Ramos (cell line): ENCODE results near the gene DDX56.

Experiments
- in situ Hi-C: fragments of 300-500 bp; cut with MboI; formaldehyde crosslinking; loops from one replicate; pipeline ENCODE4 v1.14.3; 2022; ENCODE audit warnings: low sequenced_read_pairs; ENCODE audit not compliant: unreplicated experiment

The DDX56 gene

DNA sequence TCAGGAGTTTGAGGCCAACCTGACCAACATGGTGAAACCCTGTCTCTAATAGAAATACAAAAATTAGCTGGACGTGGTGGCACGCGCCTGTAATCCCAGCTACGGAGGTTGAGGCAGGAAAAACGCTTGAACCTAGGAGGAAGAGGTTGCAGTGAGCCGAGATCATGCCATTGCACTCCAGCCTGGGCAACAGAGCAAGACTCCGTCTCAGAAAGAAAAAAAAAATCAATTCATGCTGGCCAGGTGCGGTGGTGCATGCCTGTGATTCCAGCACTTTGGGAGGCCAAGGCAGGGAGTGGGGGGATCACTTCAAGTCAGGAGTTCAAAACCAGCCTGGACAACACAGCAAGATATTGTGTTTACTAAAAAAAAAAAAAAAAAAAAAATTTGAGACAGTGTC lies 23.5 kb upstream of the DDX56 start:
- in situ Hi-C loops = loop anchor here (10.0 kb wide), 1 partner anchor 538 kb away; no protein-coding TSS in a partner anchor

GRCh38 chr7:44595934-44596635 lies 22.4 kb upstream of the DDX56 start:
- in situ Hi-C loops = loop anchor here (10.0 kb wide), 1 partner anchor 539 kb away; no protein-coding TSS in a partner anchor

DNA sequence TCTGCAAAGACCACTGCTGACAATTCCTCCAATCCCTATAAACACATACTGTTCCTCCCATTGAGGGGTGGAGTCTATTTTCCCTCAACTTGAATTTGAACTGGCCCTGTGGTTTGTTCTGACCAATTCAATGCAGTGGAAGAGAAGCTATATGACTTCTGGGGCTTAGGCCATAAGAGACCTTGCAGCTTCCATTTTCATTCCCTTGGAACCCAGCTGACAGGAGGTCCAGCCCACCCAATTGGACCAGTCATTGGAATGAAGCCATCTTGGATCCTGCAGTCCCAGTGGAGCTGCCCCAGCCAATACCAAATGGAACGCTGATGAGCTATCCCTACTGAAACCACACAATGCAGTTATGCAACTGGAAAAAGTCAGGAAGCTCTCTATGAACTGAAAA lies 17.2 kb upstream of the DDX56 start:
- in situ Hi-C loops = loop anchor here (10.0 kb wide), 1 partner anchor 544 kb away; no protein-coding TSS in a partner anchor

DNA sequence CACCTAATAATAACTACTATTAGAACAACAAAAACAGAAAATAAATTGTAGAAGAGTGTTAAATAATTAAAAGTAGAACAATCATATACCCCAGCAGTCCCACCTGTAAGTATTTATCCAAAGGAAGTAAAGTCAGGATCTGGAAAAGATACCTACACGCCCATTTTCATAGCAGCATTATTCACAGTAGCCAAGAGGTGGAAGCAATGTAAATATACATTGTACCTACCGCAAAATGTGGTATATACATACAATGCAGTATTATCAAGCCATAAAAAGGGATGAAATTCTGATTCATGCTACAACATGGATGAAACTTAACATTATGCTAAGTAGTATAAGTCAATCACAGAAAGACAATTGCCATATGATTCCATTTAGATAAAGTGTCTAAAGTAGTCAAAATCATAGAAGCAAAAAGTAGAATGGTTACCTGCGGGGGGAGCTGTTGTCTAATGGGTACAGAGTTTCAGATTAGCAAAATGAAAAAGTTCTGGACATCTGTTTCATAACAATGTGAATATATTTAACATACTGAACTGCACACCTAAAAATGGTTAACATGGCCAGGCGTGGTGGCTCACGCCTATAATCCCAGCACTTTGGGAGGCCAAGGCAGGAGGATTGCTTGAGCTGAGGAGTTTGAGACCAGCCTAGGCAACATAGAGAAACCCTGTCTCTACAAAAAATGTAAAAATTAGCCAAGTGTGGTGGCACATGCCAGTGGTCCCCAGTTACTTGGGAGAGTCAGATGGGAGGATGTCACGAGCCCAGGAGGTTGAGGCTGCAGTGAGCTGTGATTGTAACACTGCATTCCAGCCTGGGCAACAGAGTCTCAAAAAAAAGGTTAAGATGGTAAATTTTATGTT lies 14.4 kb upstream of the DDX56 start:
- in situ Hi-C loops = loop anchor here (5.0 to 10.0 kb wide), 2 partner anchors 259 to 337 kb away; partner anchors contain the start of gene H2AZ2

DNA sequence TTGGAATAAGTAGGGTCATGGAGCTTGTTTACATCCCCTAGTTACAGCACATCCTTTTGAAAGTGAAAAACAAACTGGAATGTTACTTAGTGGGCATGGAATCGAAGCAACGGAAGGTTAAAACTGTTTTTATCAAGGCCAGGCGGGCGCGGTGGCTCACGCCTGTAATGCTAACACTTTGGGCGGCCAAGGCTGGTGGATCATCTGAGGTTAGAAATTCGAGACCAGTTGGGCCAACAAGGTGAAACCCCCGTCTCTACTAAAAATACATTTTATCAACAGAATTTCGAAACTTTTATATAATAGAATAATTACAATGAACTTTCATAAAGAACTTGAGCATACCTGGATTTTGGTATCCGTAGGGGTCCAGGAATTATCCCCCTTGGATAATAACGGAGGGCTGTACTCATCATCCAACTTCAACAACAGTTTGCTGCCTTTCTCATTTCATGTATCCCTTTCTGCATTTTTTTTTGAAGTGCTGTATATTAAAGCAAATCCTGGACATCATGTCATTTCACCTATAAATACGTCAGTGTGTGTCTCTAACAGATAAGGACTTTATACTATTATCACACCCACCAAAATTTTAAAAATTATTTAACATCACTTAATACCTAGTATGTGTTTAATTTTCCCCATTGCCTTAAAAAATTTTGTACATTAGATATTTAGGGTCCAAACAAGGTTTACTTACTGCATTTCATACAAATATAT lies 9.6 kb upstream of the DDX56 start:
- in situ Hi-C loops = loop anchor here (10.0 kb wide), 1 partner anchor 341 kb away; no protein-coding TSS in a partner anchor

- in situ Hi-C loops = loop anchor here (10.0 kb wide), 1 partner anchor 343 kb away; no protein-coding TSS in a partner anchor
These were observed 8.3 kb upstream of the DDX56 start, which contains the start of gene TMED4 for GRCh38 chr7:44581879-44582603. TMED4 (minus strand) TSS chr7:44582231; CDS start chr7:44582206, 25 bp downstream.

DNA sequence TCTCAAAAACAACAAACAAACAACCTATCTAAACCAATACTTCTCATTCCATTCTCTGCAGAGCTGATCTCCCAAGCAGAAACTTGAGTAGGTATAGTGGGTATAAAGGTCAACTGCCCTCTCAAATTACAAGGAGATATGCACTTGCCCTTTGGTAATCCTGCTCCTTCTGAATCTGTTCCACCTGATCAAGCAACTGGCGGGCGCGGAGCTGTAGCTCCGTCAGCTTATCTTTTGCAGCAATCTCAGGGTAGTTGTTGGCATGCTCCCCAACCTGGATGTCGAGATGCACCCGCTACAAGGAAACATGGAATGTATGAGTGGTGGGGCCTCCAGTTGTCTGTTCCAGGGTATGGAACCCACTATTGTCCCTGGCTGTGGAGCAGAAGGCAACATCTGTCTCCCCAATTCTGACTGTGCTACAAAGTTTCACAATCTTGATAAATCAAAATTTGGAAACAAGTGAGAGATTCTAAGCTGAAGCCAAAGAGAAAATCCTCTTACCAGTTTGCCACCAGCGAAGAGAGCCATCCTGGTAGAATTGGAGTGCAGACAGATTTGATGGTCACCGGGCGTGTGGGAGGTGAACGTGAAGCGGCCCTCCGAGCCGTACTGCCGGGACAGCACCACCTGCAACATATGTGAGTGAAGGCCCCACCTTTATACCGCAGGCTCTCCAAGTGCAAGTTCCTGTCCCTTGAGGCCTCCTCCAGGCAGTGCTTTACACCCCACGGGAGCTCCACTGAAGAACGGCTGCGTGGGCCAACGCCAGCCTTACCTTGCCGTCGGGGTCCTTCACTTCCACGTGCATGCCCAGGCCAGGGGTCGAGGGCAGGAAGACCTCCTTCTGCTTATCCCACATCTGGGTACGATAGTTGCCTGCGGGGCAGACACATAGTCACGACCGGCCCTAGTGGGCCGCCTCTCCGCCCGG lies 7.5 kb upstream of the DDX56 start:
- in situ Hi-C loops = loop anchor here (10.0 kb wide), 1 partner anchor 344 kb away; no protein-coding TSS in a partner anchor

GRCh38 chr7:44576228-44576627 lies 2.5 kb upstream of the DDX56 start:
- in situ Hi-C loops = no loop called here

GRCh38 chr7:44575054-44575453 lies 1.3 kb upstream of the DDX56 start:
- in situ Hi-C loops = no loop called here

DNA sequence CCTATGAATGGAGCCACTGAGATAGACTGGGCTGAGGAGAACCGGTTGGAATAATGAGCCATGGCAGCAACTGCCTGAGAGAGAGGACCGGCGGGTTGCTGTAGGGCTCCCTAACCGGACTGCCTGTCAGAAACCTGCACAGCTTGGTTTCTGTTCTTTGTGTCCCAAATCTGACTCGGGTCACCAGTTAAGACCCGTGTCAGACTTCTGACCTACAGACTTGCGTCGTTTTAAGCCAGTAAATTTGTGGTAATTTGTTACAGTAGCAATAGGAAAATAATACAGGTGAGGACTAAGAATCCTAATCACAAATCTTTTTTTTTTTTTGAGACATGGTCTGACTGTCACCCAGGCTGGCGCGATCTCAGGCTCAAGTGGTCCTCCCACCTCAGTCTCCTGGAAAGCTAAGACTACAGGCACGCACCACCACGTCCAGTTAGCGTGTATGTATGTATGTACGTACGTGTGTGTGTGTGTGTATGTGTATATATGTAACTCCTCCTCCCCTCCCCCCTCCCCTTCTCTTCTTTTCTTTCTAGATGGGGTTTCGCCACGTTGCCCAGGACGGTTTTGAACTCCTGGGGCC lies 672 bp upstream of the DDX56 start:
- in situ Hi-C loops = no loop called here

- in situ Hi-C loops = no loop called here
These were observed 937 bp downstream of the DDX56 start for GRCh38 chr7:44572771-44573170.

DNA sequence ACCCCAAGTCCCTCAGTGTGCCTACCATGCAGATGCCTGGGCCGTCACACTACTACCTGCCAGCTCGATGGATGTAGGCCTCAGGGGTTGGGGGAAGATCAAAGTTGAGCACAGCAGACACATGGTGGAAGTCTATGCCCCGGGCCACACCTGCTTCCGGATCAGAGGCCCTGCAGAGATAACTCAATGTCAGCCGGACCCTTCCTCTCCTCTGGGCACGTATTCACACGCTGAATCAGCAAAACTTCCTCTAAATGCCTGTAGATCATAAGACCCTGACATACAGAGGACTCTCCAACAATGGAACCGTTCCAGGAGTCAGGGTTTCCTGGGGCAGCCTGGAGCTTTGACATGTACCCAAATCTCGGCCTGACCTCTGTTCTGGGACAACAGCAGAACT lies 3.7 kb downstream of the DDX56 start:
- in situ Hi-C loops = no loop called here

DNA sequence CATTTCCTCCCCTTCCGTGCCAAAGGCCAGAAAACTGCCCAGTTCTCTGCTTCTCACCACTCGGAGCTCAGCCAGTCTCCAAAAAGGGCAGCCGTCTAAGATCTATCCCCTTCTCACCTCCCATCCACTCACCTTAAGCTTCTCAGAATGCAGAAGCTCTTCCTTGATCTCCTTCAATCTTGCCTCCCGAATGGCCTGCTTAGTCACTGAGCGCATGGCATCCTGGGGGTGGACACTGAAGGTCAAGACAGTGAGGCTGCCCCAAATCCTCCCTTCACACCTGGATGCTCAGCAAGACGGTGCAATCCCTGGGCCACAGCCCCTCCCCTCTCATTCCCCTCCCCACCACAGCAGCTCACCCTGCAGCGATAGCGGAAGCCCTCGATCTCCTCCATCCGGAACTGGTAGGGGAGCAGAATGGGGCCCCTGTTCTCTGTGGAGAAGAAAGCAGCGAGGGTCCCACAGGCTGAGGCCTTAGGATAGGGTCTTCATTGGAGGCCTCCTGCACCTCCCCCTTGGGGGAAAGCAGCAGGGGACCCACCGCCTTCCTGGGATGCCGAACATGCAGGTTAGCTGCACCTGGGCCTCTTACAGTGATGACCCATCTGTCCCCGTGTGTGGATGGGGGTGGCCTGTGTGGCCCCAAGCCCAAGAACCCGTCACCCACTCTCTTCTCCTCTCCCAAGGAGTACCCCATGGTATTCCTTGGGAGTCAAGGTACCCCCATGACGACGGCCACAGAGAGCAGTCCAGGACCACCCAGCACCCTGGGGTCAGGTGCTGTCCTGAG lies 4.7 kb downstream of the DDX56 start:
- in situ Hi-C loops = no loop called here

- in situ Hi-C loops = no loop called here
These were observed 5.8 kb downstream of the DDX56 start for GRCh38 chr7:44567884-44568283.

- in situ Hi-C loops = no loop called here
These were observed 7.0 kb downstream of the DDX56 start for GRCh38 chr7:44566680-44567079.

DNA sequence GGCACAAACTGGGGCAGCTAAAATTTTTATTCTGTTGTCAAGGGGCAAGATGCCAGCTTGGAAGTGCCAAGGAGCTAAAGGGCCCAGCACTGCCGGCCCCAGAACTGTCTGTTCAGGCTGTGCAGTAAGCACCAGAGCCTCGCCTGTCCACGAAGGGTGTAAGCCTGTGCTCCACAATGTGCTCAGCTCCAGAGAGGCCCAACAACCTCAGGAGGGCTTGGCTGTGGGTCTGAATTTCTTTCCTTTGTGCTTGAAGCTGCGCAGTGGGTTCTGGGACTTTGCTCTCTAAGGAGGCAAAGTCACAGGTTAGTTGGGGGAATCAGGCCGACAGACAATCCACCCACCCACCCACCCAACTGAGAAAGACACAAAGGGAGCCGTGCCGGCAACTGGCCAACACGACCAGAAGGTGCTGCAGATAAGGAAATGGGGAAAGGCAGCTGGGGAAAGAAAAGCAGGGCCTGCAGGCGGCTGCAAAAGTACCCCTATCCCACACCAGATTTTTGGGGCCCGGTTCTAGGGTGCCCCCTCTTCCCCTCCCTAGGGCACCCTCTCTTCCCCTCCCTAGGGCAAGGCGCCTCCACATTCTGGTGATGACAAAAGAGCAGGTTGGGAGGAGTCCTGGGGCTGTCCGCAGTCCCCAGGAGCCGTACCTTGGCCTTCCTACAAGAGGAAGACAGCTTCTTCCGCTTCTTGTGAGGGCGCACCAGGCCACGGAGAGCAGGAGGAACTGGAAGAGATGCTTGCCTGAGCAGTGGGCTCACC lies 7.7 kb downstream of the DDX56 start:
- in situ Hi-C loops = no loop called here
